HG03159 (cell line): ENCODE data around the gene NFE2.
"Not testable (repeated sequence)": the region's sequence is repeated elsewhere in the genome, so short reads cannot be mapped to it uniquely, and the experiment has no call there.

Source experiments
- ATAC-seq: cut with Tn5 transposase; IDR thresholded peaks from one replicate; pipeline ENCODE4 v1.9.1; 2021; ENCODE audit warnings: mild to moderate bottlenecking, moderate library complexity; ENCODE audit not compliant: unreplicated experiment

NFE2 gene

GRCh38 chr12:54284070-54284780 is 16.6 kb downstream of the NFE2 start:
- ATAC-seq, result not testable (repeated sequence)

GRCh38 chr12:54282949-54283593 is 17.7 kb downstream of the NFE2 start:
- no peak for ATAC-seq

- not testable (repeated sequence) for ATAC-seq
Observed at GRCh38 chr12:54281694-54282093, 19.1 kb downstream of the NFE2 start.

- ATAC-seq, result not testable (repeated sequence)
Observed at GRCh38 chr12:54281261-54281638, 19.6 kb downstream of the NFE2 start.

GRCh38 chr12:54280468-54281260 is 20.2 kb downstream of the NFE2 start, which contains the start of gene HNRNPA1:
TSS of gene HNRNPA1 (plus strand) at chr12:54280726. CDS start at chr12:54280808, 82 bp downstream.
- ATAC-seq, result peak; percentile 88

GRCh38 chr12:54279632-54280467 is 21.0 kb downstream of the NFE2 start, which contains the start of gene CBX5:
TSS of gene CBX5 (minus strand) at chr12:54280122. CDS start at chr12:54257650, 22,472 bp downstream.
- ATAC-seq, result peak; percentile 66

GRCh38 chr12:54279227-54279631 is 21.6 kb downstream of the NFE2 start:
- no peak for ATAC-seq

GRCh38 chr12:54277823-54278276 is 23.0 kb downstream of the NFE2 start:
- ATAC-seq, result no peak

GRCh38 chr12:54276368-54276767 is 24.4 kb downstream of the NFE2 start:
- no peak for ATAC-seq

GRCh38 chr12:54273981-54274380 is 26.8 kb downstream of the NFE2 start:
- ATAC-seq, result no peak

- ATAC-seq, result no peak
Observed at GRCh38 chr12:54272214-54272613, 28.6 kb downstream of the NFE2 start.

GRCh38 chr12:54270345-54270744 is 30.5 kb downstream of the NFE2 start:
- no peak for ATAC-seq

GRCh38 chr12:54266852-54267251 is 34.0 kb downstream of the NFE2 start:
- no peak for ATAC-seq

GRCh38 chr12:54265364-54265812 is 35.4 kb downstream of the NFE2 start:
- no peak for ATAC-seq

- no peak for ATAC-seq
Observed at GRCh38 chr12:54262403-54262925, 38.4 kb downstream of the NFE2 start.

GRCh38 chr12:54261815-54262402 is 38.9 kb downstream of the NFE2 start:
- ATAC-seq, result no peak

GRCh38 chr12:54259194-54260011 is 41.4 kb downstream of the NFE2 start:
- ATAC-seq, result peak; percentile 85

- ATAC-seq, result no peak
Observed at GRCh38 chr12:54258201-54258681, 42.6 kb downstream of the NFE2 start.

- ATAC-seq, result no peak
Observed at GRCh38 chr12:54257332-54257731, 43.5 kb downstream of the NFE2 start.
